EL (cell line): ENCODE data around the gene MRPL16.
A peak's percentile ranks its signal among the peaks of the same experiment; 100 is the strongest.

ENCODE experiments used
- DNase-seq: peaks from one replicate; pipeline ENCODE4 v3.0.0-alpha.2; 2016

MRPL16 gene

DNA sequence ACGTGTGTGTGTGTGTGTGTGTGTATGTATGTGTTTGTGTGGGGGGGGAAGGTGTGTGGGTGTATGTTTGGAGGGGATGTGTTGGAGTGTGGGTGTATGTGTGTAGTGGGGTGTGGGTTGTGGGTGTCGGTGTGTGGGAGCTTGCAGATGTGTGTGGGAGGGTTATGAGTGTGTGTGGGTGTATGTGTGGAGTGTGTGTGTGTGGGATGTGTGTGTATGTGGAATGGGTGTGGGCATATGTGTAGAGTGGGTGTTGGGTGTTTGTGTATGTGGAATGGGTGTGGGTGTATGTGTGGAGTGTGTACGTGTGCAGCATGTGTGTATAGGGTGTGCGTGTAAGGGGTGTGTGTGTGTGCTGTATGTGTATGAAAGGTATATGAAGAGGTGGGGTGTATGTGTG lies 40.8 kb downstream of the MRPL16 start:
- DNase-seq = no peak

DNA sequence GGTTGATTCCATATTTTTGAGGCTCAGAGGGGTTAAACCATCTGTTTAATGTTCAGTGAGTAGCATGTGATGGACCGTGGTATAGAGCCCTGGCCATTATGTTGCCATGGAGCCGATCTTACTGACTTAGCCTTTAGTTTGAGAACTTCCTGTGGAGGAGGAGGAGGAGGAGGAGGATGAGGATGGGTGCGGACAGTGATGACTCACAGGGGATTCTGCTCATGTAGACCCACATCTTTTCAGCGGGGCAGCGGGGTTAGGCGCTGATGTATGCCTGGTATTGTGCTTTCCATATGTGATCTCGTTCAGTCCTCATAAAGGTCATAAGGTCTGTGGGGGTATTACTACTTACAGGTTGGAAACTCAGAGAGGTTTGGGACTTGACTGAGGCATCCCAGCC lies 41.5 kb downstream of the MRPL16 start:
- no peak for DNase-seq

GRCh38 chr11:59767225-59767611 lies 43.4 kb downstream of the MRPL16 start:
- DNase-seq = no peak

- DNase-seq = no peak
These were observed 43.9 kb downstream of the MRPL16 start for GRCh38 chr11:59766542-59767224.

- no peak for DNase-seq
These were observed 45.4 kb downstream of the MRPL16 start for GRCh38 chr11:59765068-59765735.

DNA sequence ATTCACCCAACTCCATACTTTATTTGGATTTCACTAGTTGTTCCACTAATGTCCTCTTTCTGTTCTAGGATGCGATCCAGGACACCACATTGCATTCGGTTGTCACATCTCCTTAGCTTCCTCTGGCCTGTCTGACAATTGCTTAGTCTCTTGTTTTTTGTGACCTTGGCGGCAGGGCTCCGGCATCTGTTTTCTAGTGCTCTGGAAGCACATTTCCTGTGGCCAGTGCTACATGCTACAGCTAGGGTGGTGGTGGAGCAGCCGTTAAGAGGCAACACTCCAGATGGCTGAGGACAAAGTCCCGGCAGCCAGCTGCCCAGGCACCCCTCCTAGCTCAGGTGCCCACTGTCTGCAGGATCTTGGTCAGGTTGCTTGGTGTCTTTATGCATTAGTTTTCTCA lies 48.6 kb downstream of the MRPL16 start:
- DNase-seq = no peak

DNA sequence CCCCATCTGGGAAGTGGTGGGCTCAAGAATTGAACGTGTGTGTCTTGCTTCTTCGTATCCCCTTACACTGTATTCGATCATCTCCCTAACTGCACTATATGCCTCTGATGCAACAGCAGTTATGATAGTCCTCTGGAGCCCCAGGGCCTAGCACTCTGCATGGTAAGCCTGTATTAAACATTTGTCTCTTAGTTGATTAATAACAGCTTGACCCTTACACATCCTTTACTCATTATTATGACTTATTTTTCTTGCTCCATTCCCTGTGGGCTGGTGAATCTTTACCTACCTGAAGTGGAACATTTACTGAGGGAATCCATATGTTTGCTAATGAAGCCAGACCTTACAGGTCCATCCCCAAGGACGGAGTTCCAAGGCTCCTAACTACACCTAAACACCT lies 49.8 kb downstream of the MRPL16 start:
- no peak for DNase-seq

- DNase-seq = no peak
These were observed 50.7 kb downstream of the MRPL16 start for GRCh38 chr11:59759900-59760299.

GRCh38 chr11:59758401-59759037 lies 52.1 kb downstream of the MRPL16 start:
- no peak for DNase-seq

DNA sequence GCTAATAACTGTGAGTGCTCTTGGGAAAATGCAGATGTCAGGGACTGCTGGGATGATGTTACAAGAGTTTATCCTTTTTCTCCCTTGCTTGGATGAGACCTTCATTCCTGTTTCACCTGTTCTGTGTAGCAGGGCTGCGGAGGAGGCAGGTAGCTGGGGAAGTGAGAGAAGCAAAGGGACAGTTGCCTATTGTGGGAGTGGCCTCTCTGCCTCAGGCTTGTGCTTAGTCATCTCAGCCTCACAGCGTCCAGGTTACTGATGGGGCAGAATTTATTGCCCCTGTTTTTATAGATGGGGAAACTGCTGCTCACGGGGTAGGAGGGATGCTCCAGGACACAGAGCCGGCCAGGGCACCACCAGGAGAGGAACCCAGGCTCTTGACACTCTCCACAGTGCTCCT lies 53.7 kb downstream of the MRPL16 start:
- DNase-seq = peak; percentile 51

GRCh38 chr11:59756558-59756840 lies 54.1 kb downstream of the MRPL16 start:
- DNase-seq = peak; percentile 37
